HG02840 (cell line): ENCODE data around the gene KCNJ6.

Source experiments
- ATAC-seq: cut with Tn5 transposase; IDR thresholded peaks from one replicate; pipeline ENCODE4 v1.9.1; 2021; ENCODE audit warnings: mild to moderate bottlenecking, moderate library complexity, moderate number of reproducible peaks; ENCODE audit not compliant: unreplicated experiment, low FRiP score

Gene KCNJ6

DNA sequence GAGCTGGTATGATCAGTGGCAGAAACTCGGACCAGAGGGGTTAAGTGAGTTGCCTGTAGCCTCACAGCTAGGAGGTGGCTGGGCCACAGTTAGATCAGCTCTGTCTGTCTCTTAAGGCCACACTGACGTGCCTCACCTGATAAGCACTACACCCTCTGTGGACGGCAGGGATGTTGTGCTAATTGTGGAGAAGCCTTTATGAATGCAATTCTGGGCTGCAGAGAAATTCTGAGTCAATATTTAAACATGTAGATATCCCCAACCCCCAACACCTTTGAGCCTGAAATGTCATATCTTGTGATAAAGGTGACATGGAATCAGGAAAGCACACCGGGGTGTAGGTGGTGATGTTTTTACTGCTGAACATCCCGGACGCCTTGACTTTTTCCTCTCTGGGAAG, 88.3 kb downstream of the KCNJ6 start:
- no peak for ATAC-seq

DNA sequence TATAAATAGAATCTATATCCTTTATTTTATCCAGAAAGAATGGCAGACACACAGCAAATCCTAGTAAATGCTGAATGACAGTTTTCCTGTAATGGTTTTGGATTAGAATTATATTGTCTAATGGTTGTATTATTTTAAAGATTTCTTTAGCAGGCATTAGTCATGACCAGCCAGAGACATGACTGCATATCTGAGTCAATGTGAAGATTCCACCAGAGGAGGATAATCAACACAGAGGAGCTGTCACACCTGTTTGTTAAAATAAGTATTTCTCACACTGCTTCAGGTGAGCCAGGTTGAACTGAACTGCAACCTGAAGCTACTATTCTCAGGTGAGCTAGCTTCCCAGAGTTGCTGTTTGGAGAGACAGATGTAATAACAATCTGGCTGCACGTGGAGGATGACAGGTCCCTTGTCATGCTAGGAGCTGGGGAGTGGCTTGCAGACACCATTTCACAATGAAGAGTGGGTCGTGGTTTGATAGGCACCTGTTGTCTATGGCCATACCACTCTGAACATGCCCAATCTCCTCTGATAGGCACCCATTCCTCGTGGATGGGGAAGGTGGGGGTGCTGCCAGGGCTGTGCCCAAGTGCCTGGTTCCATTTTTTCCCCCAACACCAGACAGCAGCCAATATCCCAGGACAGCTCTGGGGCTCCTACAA, 94.3 kb downstream of the KCNJ6 start:
- ATAC-seq: no peak

DNA sequence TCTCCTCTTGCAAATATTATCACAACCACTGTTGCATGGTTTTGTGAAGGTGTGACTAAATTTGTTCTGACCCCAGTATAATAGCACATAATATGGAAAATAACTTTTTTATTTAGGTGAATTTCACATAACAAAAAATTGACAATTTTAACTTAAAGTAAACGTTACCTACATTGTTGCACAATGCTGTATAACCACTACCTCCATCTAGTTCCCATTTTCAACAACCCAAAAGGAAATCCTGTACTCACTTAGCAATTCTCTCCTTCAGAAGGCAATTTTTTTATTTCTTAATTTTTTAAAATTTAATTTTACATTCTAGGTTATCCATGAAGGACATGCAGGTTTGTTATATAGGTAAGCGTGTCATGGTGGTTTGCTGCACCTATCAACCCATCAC, 95.2 kb downstream of the KCNJ6 start:
- ATAC-seq: no peak

DNA sequence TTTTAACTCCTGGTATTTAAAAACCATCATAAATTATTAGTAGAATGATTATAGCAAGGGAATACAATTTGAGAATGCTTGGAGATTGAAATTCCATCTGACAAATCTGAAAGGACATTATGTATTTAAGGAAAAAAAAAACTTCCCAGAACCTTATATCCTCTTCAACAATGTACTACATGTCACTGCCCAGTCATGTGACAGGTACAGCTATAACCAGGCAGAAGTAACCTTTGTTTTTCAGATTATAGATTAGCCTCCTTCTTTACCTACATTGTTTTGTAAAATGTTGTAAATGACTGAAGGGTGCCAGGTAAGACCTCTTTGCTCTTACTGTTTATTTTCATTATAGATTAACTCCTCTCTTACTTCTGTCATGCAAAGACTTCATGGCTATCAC, 96.9 kb downstream of the KCNJ6 start:
- ATAC-seq: no peak

DNA sequence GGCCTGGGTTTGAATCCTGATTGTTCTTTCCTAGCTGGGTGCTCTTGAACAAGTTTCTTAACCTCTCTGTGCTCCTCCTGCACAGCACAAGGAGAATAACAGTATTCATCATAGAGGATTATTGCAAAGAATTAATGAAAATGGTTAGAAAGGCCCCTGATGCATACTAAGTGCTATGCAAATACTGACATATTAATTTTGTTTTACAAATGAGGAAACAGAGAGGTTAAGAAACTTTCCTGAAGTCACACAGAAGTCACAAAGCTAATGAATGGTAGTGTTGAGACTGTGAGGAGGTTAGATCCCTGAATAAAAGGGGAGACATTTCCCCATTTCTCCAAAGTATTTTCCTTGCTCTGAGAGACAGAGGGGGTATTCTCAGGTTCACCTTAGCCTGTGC, 99.0 kb downstream of the KCNJ6 start:
- ATAC-seq: no peak

DNA sequence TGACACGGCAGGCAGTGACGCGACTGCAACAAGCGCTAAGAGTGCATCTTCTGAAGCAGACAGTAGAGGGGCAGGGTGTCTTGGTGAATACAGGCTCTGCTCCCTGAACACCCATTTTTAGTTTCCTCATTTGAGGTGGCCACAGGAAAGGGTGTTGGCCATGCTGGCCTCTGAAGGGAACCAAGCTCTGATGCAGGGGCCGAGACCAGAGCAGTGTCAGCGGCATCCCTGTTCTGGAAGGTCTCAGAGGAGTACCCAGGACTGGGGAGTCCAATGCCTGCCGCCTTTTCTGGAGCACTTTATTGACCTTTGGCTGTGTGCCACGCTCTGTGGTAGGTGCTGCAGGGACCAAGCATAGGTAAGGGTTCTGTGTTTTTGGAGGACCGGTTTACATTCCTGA, 100.4 kb downstream of the KCNJ6 start:
- no peak for ATAC-seq

DNA sequence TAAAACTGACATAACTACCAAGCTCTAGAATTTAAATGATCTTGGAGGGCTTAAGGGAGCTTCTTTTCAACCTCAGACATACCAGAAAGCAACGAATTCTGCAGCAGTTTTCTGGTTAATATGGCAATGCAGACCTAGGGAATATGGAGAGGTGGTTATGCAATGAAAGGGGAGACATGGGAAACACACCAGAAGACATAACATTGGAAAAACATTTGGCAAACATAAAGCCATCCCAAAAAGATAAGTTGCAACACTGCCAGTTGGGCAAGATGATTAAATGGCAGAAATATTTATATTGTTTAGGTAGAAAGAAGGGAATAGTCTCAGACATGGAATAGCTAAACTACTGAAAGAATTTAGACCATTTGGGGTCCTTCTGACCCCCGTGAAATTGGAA, 104.5 kb downstream of the KCNJ6 start:
- ATAC-seq: no peak

DNA sequence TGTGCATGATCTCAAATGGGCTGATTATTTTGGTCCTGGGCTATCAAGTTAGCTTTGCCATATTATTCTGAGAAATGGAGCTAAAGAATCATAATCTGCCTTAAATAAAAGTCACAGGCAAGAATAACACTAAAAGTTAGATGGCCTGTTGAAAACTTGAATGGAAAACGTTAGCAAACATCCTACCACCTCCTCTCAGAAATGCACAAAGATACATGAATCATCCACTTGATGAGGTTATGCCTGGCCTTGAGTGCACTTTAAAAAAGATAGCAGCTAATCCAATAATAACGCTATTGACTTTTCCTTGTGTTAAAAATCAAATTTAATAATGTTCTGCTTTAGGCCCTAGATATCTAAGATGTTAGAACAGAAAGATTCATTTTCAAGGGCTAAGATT, 108.0 kb downstream of the KCNJ6 start:
- no peak for ATAC-seq

DNA sequence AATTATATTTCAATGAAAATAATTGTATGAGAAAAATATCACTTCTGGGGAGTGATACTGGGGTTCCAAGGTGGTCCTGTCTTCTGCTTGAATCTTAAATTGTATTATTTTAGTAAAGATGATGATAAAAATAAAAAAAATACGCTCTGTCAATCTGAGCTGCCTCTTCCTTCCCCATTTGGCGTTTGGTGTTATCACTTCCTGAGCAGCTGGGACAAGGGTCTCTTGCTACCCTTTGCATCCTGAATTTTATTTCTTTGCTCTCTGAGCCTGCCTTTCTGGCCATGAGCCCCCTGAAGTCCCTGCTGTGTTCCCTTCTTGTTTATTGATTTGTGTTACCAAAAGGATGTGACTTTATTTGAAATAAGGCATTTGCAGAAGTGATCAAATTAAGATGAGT, 111.0 kb downstream of the KCNJ6 start:
- no peak for ATAC-seq

DNA sequence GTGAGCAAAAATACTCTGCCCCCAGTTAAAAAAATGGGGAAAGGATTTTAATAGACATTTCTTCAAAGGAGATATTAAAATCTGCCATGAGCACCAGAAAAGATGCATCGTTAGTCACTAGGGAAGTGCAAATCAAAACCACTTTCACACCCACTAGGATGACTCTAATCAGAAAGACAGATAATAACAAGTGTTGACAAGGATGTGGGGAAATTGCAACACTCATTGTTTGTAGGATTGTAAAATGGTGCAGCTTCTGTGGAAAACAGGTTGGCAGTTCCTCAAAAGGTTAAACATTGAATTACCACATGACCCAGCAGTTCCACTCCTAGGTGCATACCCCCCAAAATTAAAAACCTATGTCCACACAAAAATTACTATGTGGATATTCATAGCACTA, 112.3 kb downstream of the KCNJ6 start:
- no peak for ATAC-seq

DNA sequence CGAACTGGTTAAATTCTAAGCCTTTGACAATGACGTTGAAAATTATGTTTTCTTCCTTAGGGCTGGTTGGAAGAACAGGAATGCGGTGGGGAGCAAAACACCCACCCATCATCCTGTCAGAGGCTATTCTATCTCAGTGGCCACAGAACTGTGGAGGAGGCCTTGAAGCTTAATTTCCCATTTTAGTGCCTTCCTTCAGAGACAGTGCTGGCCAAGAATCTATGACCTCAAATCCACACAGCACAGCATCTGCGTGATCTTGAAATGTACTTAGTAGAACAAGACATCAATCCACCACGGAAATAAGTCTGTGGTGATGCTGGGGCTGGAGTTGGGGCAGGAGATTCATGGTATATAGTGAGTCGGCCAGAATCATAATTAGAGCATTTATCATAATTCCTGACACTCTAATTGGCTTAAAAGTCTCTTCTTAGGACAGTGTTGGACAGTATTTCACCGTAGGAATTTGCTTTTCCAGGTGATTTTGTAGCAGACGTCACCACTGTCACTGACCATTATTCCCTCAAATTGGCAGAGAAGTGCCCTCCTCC, 113.1 kb downstream of the KCNJ6 start:
- no peak for ATAC-seq

DNA sequence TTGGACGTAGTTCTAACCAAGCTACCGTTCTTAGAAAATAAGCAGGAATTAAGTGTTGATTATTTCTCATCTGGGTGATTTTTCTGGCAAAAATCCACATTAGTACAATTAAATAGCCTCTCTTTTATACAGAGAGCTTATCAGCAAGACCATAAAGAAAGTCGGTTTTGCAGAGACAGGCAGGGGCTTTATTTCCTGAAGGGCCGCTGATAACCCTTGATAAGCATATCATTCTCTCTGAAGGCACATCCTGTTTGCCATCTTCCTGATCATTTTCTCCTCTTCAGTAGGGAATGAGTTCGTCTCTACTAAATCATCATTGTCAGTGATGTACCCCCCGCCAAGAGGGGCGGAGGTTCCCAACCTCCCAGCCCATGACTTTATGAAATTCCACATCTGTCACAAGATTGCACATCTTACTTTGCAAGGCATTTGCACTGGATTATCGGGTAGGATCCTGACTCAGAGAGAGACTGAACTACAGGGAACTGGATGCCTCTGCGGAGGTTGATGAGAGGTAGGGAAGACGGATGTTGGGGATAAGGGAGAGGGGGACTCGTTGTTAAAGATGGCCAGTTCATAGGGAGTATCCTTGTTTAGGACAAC, 115.7 kb downstream of the KCNJ6 start:
- no peak for ATAC-seq

DNA sequence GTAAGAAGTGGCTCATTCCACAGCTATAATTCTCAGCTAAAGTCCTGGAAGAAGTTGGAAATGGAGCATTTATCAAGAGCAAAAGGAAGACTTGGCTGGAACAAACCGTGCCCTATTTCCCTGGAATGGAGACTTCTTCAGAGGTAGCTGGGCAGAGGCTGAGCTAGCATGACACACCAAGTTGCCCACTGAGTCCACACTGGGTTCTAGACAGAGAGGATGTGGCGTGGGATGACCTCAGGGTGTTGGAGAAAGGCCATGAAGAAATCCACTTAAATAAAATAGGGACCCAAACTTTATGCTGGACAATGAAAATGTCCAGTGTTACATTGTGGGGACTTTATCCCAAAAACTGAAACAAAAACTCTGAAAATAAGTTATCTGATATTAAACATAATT, 116.2 kb downstream of the KCNJ6 start:
- no peak for ATAC-seq

DNA sequence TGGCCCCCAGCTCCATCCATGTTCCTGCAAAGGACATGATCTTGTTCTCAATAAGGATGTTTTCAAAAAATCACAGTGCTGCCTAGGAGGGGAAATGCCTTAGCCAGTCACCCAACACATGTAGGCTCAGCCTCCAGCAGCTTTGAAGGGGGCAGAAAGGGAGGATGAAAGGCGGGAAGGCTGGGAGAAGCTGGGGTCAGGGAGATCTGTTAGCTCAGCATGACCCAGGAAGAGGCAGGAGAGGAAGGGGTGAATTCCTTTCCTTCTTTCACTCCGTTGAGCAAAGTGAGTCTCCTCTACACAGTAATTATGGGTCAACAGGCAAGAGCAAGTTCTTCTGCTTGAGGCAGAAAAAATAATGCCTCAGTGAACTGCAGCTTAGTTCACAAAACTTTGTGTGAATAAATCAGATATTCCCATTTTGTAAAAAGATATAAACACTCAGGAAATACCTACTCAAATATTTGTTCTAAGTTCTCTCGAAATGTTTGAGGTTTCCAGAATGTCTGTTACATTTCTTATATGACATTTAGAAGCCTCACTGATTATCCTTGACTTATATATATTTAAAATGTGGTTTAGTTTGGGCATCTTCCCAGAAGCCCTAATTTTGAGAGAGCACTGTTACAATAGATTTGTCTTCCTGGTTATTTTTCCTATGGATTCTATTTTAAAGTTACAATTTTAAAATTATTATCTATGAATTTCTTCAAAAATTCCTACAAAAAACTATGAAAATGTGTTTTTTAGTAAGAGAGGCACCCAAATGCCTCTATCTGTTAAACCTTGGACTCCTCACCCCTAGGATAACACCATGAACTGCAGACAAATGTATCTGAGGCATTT, 116.8 kb downstream of the KCNJ6 start:
- ATAC-seq: no peak

DNA sequence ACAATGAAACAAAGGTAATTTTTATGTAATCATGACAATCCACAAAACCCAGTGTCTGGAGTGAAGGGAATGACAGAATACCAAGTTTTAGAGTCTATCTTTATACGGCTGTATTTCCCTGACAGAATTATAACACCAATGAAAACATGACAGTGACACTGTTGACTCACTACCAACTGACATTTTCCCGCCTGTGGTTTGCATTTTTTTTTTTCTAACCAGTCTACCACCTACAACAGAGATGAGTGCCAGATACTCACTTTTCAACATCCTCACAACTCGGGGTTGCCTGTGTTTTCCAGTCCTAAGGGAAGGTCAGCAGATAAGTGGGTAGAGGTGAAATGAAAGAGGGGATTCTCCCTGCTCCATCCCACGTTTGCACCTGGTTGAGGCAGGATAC, 118.9 kb downstream of the KCNJ6 start:
- no peak for ATAC-seq

DNA sequence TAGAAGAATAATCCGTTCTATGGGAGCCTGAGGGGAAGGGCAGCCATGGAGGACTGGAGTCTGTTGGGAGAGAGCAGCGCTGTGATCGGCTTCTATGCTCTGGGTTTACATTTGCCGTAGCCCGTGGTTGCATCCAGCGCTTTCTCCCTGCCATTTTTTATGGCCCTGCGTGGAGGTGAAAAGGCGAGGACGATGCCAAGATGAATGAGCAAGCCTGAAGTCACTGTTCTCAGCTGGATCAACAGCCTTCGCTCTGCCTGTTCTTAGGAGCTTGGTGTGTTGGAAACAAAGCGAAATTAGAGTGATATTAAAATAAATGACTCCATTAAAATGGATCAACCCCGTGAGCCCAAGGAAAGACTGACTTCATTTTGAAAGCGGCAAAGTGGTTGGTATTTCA, 120.2 kb downstream of the KCNJ6 start:
- no peak for ATAC-seq

DNA sequence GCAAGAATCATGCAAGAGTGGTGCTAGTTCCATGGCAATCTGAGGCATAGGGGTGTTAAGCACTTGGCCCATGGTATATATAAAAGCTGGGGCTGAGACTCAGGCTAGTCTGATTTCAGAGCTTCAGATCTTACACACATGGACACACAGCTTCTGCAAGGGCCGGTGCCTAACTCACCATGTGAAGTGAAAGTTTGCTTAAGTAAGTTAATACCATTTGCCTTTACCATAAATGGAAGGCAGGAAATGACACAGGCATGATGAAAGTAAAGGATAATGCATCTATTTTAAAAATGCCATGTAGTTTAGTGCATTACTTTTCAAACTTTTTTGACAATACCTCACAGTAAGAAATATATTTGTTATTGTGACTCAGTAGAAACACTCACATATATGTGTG, 122.6 kb downstream of the KCNJ6 start:
- no peak for ATAC-seq

DNA sequence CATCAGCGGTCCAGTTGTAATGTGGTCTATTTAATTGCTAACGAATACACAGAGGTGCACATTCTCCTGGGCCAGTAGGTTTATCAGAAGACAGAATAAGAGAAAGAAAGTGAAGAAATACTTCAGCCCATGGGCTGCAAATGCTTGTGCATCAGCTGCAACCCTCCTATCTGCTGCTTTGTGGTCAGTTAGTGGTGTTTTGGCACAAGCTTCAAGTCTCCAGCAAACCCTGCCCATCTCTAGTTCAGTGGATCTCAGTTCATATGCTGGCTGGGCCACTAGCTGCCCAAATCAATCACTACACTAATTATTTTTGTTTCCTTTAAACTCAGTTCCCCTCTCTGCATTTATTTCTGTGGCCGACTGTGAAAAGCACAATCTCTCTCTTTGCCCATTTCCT, 124.2 kb downstream of the KCNJ6 start:
- ATAC-seq: no peak

DNA sequence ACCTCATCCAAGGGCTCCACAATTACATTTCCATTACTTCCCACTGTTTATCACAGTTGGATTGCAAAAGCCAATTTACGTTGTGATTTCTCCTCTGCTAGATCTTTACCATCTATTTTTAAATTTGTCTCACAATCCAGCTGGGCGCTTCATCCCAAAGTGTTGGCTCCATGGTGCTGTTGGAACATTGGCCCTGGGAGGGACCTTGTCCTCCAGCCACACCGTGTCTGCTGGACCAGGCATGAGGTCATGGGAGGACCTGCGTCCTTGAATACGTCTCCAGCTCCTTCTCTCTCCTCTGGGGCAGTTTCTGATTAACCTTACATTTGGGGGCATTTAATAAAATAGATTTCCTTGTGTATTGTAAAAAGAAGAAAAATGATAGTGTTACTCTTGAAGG, 125.4 kb downstream of the KCNJ6 start:
- ATAC-seq: no peak

DNA sequence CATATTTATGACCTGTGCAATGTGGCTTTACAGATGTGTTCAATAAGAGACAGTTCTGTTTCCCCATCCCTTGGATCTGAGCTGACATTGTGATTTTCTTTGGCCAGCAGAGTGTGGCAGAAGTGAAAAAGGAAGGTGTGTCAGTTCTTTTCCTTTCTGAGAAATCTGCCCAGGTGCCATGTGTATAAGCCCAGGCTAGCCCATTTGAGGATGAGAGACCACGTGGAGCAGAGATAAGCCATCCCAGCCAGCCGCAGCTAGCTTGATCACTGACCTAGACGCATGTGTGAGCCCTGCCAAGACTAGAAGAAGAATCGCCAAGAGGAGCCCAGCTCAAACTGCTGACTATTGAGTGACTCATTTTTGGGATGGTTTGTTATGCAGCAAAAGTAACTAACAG, 127.8 kb downstream of the KCNJ6 start:
- no peak for ATAC-seq

DNA sequence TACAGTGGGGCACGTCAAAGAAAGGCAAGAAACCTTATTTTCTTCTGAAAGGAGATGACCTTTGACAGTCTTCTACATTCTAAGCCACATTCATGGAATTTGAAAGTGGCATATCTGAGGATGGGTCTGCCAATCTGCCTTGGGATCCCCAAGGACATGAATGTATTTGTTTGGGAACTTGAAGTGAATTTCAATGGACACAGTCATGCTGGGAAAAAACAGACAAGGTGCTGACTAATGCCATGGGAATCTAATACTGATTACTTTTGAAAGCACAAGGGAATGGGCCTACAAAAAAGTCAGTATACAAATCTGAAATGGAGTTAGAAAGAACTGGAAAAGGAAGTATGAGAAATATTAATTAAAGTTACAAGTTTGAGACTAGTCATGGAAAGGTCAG, 128.8 kb downstream of the KCNJ6 start:
- no peak for ATAC-seq
